ENCODE results near the gene KIF5C. TPM values are rescaled to one million over a fixed set of nuclear protein-coding genes. Genes with fewer than 3 reads are reported as not detected.
A peak's percentile ranks its signal among the peaks of the same experiment; 100 is the strongest.

KIF5C gene
- total RNA-seq, 1 donor from 2014 or later: 63.3 TPM

DNA sequence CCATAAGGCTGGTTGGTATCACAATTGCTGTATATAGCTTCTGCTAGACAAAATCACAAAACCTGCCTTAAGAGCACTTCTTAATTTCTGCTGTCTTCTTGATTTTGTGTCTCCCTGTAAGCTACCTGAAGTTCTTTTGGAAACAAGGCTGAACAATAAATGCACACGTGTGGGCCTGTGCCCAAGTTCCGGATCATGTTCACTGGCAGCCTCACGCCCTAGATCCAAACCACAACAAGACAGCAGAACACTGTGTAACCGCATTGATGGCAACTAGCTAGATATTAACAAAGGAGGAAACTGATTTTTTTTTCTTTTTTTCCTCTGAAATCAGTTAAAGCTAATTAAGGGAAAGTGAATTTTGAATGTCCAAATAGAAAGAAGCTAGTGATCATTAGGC, 82.0 kb downstream of the KIF5C start:
- Mint-ChIP-seq H3K36me3 (ENCODE audit: low read depth) (peaks cover 21% of the 10 kb centered on the region), H3K27me3 (ENCODE audit: low read depth) (no peaks in the 10 kb centered on the region), H3K4me3 (no peak overlapping the region), H3K4me1 (no peaks in the 10 kb centered on the region), H3K9me3 (no peaks in the 10 kb centered on the region), H3K27ac (ENCODE audit: unreplicated experiment) (no peak overlapping the region)
- TF ChIP-seq, protein P1, sequence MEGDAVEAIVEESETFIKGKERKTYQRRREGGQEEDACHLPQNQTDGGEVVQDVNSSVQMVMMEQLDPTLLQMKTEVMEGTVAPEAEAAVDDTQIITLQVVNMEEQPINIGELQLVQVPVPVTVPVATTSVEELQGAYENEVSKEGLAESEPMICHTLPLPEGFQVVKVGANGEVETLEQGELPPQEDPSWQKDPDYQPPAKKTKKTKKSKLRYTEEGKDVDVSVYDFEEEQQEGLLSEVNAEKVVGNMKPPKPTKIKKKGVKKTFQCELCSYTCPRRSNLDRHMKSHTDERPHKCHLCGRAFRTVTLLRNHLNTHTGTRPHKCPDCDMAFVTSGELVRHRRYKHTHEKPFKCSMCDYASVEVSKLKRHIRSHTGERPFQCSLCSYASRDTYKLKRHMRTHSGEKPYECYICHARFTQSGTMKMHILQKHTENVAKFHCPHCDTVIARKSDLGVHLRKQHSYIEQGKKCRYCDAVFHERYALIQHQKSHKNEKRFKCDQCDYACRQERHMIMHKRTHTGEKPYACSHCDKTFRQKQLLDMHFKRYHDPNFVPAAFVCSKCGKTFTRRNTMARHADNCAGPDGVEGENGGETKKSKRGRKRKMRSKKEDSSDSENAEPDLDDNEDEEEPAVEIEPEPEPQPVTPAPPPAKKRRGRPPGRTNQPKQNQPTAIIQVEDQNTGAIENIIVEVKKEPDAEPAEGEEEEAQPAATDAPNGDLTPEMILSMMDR (conservative IDR thresholded peaks at IDR 0.05): no peak
- no peak for DNase-seq (ENCODE audit: low read depth, low spot score)

GRCh38 chr2:148959745-148960144, 84.7 kb downstream of the KIF5C start:
- H3K36me3 Mint-ChIP-seq (ENCODE audit: low read depth): peaks cover 33% of the 10 kb centered on the region
- H3K4me1 Mint-ChIP-seq: no peaks in the 10 kb centered on the region
- H3K27ac Mint-ChIP-seq (ENCODE audit: unreplicated experiment): no peak overlapping the region
- no peaks in the 10 kb centered on the region for H3K27me3 Mint-ChIP-seq (ENCODE audit: low read depth)
- TF ChIP-seq, protein P1 (conservative IDR thresholded peaks at IDR 0.05): no peak
- no peaks in the 10 kb centered on the region for H3K9me3 Mint-ChIP-seq
- H3K4me3 Mint-ChIP-seq: no peak overlapping the region
- DNase-seq (ENCODE audit: low read depth, low spot score): no peak

GRCh38 chr2:148960483-148960882, 85.5 kb downstream of the KIF5C start:
- Mint-ChIP-seq H3K4me3 (no peak overlapping the region), H3K27ac (ENCODE audit: unreplicated experiment) (no peak overlapping the region), H3K27me3 (ENCODE audit: low read depth) (no peaks in the 10 kb centered on the region), H3K36me3 (ENCODE audit: low read depth) (peaks cover 36% of the 10 kb centered on the region), H3K4me1 (no peaks in the 10 kb centered on the region), H3K9me3 (no peaks in the 10 kb centered on the region)
- no peak for DNase-seq (ENCODE audit: low read depth, low spot score)
- TF ChIP-seq, protein P1 (conservative IDR thresholded peaks at IDR 0.05): no peak

- H3K27ac Mint-ChIP-seq (ENCODE audit: unreplicated experiment): peak overlapping the region; percentile 65
- peaks cover 3% of the 10 kb centered on the region for H3K4me1 Mint-ChIP-seq
- no peaks in the 10 kb centered on the region for H3K9me3 Mint-ChIP-seq
- peaks cover 26% of the 10 kb centered on the region for H3K36me3 Mint-ChIP-seq (ENCODE audit: low read depth)
- H3K27me3 Mint-ChIP-seq (ENCODE audit: low read depth): no peaks in the 10 kb centered on the region
- no peak for DNase-seq (ENCODE audit: low read depth, low spot score)
- TF ChIP-seq, protein P1 (conservative IDR thresholded peaks at IDR 0.05): no peak
- no peak overlapping the region for H3K4me3 Mint-ChIP-seq
Measured at GRCh38 chr2:148963461-148963860, 88.4 kb downstream of the KIF5C start.

DNA sequence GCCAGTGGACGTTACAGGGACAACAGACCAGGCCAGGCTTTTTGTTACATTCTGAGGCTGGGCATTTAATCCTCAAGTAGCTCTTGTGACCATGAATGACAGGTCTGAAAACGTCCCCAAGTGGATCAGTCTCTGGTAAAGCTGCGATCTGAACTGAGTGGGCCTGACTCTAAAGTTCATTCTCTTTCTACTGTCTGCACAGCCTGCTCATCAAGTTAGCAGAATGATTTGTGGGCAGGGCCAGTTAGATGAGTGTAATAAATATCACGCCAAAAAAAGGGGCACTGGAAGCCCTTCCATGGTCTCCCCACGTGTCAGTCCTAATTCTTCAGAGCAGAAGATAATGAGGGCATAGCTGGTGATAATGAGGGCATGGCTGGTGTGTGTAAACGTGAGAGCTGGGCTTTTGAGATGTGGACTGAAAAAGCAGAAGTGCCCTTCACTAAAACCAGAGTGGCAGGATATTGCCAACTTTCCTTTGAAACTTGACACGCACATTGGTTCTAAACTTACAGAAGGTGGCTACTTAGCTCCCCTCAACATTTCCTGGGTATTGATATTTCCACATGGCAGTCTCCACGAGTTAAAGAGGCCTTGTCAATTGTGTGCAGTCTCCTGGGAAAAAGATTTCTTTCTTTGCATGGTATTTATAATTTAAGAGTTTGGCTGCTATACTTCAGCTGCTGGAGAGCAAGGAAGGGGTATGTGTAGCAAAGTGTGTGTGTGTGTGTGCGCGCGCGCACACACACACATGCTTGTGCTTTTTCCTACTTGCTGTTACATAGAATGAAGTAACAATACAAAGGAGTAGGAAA, 90.8 kb downstream of the KIF5C start:
- DNase-seq (ENCODE audit: low read depth, low spot score): no peak
- Mint-ChIP-seq H3K27me3 (ENCODE audit: low read depth) (no peaks in the 10 kb centered on the region), H3K36me3 (ENCODE audit: low read depth) (peaks cover 22% of the 10 kb centered on the region), H3K27ac (ENCODE audit: unreplicated experiment) (no peak overlapping the region), H3K4me1 (peaks cover 15% of the 10 kb centered on the region), H3K4me3 (no peak overlapping the region), H3K9me3 (no peaks in the 10 kb centered on the region)
- TF ChIP-seq, protein P1 (conservative IDR thresholded peaks at IDR 0.05): no peak

Measured in neural crest cell (in vitro differentiated cells).